GM13976 (cell line): Measurements from ENCODE around the gene GOLGA2.
"Not testable (repeated sequence)": the region's sequence is repeated elsewhere in the genome, so short reads cannot be mapped to it uniquely, and the experiment has no call there.

Experiments
- DNase-seq: peaks from one replicate; pipeline ENCODE4 v3.0.0; 2012; ENCODE audit warnings: low spot score
- in situ Hi-C: fragments of 300-500 bp; cut with MboI; formaldehyde crosslinking; loops from one replicate; pipeline ENCODE4 v1.12.0; 2022; ENCODE audit warnings: low sequenced_read_pairs, mixed read lengths, inconsistent platforms; ENCODE audit not compliant: unreplicated experiment
- TF ChIP-seq, protein P1 (sequence below): IDR thresholded peaks from 2 replicates; pipeline ENCODE4 v1.5.1; 2012; ENCODE audit warnings: borderline replicate concordance, mild to moderate bottlenecking; ENCODE audit not compliant: insufficient read depth; ENCODE audit errors: extremely low read depth, missing control alignments, control extremely low read depth

The GOLGA2 gene

DNA sequence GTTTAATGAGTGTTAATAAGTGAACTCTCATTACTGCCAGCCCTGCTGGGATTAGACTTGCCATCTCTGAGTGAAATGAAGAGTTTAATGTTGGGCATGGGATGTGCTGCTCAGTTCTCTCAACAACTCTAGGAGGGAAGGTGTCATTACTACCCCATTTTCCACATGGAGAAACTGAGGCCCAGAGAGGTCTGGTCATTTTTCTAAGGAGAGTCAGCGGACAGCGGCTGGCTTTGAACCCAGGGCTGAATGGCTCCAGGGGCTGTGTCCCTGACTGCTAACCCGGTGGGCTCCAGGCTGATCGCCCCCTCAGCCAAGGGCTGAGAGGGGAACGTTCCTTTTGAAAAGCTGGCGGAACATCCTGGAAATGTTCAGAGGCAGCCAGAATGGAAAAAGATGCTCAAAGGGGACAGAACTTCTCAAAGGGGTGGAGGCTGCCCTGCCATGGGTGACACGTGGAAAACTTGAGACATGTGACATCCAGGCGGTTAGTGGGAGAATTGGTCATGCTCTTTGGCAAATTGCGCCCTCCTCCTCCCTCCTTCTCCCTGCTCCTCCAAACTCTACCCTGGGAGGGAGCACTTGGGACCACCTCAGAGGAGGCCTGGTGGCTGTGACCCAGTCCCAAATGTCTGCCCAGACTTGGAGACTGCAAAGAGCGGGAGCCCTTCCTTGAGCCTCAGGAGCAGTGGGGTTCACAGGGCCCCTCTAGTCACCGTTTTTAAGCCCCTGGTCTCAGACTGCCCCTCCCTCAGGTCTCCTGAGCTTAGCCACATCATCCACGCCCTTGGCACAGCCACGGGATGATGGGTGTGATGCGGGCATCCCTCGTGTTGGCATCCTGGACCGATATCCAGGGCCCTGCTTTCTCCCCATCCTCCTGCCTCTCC, 43.9 kb downstream of the GOLGA2 start:
- TF ChIP-seq, protein P1, sequence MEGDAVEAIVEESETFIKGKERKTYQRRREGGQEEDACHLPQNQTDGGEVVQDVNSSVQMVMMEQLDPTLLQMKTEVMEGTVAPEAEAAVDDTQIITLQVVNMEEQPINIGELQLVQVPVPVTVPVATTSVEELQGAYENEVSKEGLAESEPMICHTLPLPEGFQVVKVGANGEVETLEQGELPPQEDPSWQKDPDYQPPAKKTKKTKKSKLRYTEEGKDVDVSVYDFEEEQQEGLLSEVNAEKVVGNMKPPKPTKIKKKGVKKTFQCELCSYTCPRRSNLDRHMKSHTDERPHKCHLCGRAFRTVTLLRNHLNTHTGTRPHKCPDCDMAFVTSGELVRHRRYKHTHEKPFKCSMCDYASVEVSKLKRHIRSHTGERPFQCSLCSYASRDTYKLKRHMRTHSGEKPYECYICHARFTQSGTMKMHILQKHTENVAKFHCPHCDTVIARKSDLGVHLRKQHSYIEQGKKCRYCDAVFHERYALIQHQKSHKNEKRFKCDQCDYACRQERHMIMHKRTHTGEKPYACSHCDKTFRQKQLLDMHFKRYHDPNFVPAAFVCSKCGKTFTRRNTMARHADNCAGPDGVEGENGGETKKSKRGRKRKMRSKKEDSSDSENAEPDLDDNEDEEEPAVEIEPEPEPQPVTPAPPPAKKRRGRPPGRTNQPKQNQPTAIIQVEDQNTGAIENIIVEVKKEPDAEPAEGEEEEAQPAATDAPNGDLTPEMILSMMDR = no peak
- no peak for DNase-seq
- in situ Hi-C loops = no loop called here

DNA sequence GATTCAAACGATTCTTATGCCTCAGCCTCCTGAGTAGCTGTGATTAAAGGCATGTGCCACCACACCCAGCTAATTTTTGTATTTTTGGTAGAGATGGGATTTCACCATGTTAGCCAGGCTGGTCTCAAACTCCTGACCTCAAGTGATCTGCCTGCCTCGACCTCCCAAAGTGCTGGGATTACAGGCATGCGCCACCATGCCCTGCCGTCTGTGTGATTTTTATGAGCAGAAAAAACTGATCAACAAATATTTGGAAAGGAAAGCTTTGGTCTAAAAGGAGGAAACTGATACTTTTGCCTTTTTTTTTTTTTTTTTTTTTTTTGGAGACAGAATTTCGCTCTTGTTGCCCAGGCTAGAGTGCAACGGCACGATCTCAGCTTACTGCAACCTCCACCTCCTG, 44.9 kb downstream of the GOLGA2 start:
- in situ Hi-C loops, DNase-seq: not testable (repeated sequence)

DNA sequence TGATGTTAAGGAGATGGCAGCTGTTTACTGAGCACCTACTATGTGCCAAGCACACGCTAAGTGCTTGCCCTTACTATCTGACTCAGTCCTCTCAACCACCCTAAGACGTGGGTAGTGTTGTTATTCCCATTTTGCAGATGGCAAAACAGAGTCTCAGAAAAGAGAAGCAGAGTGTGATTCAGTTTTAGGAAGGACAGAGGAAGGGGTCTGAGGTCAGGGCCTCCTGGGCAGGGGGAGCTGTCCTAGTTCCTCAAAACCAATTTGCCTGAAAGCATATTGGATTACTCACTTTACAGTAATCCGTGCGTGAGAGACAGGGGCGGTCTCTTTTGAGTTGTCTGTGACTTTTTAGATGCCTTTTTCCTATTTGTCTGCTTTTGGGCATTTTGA, 49.4 kb downstream of the GOLGA2 start:
- no peak for DNase-seq
- in situ Hi-C loops = no loop called here
- TF ChIP-seq, protein P1 = no peak

DNA sequence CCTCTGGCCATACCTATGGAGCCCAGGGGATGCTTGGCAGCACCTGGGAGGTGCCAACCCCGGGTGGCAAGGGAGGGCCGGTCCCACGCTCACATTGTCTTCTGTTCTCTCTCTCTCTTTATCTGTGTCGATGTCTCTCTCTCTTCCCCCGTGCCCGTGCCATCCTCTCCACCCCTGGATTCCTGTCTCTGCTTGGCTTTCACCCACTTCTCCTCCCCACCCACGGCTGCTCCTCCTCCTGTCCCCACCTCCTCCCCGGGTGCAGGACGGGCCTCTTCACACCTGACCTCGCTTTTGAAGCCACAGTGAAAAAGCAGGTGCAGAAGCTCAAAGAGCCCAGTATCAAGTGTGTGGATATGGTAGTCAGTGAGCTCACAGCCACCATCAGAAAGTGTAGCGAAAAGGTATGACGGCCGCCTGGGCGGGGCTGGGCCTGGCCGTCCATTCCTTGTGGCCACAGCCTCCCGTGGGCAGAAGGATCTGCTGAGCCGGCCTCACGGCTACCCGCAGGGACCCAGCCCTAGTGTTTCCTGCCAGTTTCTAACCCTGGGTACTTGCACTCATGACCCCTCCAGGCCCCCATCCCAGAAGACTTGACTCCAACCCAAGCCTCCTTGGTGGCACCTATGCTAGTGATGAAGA, 49.9 kb downstream of the GOLGA2 start:
- in situ Hi-C loops = no loop called here
- no peak for DNase-seq
- TF ChIP-seq, protein P1 = no peak

DNA sequence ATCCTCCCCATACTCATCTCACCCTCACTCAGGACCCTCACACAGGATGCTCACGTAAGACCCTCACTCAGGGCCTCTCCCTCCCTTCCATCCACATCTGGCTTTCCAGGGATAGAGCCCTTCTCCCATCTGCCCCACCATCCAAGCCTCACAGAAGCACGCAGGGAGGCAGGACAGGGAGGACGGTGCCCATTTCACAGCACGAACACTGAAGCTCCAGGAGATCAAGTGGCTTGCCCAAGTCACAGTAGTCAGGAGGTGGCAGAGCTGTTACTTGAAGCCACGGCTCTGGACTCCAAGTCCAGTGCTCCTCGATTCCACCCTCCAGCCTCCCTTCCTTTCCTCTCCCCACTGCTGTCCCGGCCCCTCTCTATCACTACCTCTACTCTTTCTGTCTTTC, 50.9 kb downstream of the GOLGA2 start:
- TF ChIP-seq, protein P1 = no peak
- in situ Hi-C loops = no loop called here
- DNase-seq = no peak

DNA sequence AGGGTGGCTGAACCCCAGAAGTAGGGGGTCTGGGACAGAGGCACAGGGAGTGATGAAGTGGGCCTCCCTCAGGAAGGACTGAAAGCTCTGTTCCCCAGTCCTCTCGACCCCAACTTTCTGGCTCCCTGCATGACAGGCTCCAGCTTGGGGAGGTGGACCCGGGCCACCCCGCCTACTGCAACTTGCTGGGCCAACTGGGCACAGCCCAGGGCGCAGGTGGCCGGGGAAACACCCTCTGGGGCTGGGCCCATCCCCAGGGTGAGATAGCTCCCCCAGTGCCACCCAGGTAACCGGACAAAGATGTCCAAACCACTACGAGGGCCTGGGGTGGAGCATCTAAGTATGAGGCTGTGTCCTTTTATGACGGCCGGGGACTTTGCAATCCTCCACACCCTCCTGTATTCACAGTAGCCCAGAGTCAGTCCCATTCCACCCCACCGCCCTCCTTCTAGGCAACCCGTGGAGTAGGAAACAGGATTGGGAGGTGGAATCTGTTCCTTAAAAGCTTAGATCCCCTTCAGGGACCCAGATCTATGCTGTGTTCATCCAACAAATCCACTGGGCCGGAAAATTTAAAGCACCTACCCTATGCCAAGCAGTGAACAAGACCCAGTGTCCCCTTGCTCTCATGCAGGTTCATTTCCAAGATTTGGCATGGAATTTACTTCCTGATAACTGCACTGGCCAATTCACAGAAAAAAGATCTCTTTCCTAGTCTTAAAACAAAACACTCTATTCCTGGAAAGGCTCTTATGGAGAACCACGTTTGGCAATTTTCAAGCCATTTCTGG, 52.7 kb downstream of the GOLGA2 start:
- in situ Hi-C loops = no loop called here
- TF ChIP-seq, protein P1 = no peak
- DNase-seq = no peak

DNA sequence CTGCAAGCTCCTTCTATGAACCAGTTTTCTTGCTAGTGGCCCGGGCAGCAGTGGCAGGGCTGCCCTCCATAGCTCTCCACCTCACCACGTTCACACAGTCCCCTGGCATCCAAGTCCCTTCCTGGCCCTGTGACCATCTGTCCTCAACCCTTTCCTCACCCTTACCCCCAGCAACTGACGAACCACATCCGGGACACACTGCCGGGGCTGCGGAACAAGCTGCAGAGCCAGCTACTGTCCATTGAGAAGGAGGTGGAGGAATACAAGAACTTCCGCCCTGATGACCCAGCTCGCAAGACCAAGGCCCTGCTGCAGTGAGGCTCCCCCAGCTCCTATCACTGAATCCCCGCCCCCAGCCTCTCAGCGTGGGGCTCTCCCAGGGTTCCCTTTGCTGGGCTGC, 53.8 kb downstream of the GOLGA2 start:
- TF ChIP-seq, protein P1 = no peak
- in situ Hi-C loops = no loop called here
- no peak for DNase-seq
